H1 (cell line): Measurements from ENCODE around the gene LPO. TPM values are rescaled to one million over a fixed set of nuclear protein-coding genes. Genes with fewer than 3 reads are reported as not detected.

Source experiments
- CTCF ChIA-PET: fragments of 300-600 bp; sonication (Branson Sonifier 250); formaldehyde crosslinking; loops from one replicate; lab custom pipeline; 2021; ENCODE audit not compliant: partially characterized antibody; lab: Charles Lee
- POLR2A ChIA-PET: fragments of 300-600 bp; sonication (Branson Sonifier 250); formaldehyde crosslinking; loops from one replicate; lab custom pipeline; 2021; ENCODE audit warnings: inconsistent platforms; ENCODE audit not compliant: partially characterized antibody; lab: Charles Lee
- DNase-seq, 2 experiments: peaks; one replicate each; pipeline versions ENCODE4 v3.0.0 to v3.0.0-alpha.2; 2010 to 2022; ENCODE audit warnings: low spot score in 2 of 2, low read depth in 1 of 2, mixed read lengths in 1 of 2
- FAIRE-seq: peaks from 2 replicates; lab custom pipeline; 2011; peaks lifted over from hg19 to GRCh38; lab: Jason Lieb, UNC
- H2AFZ ChIP-seq: 2 replicates; pipeline ENCODE4 v1.8.1; 2012; ENCODE audit warnings: low read length, inconsistent platforms
- H2AK5ac ChIP-seq: 2 replicates; pipeline ENCODE4 v1.6.1; 2013; ENCODE audit warnings: low read depth, low read length
- H2BK120ac ChIP-seq: replicated peaks from 2 replicates; pipeline ENCODE3; 2013; ENCODE audit warnings: low read depth, low read length, inconsistent platforms
- H2BK12ac ChIP-seq: 2 replicates; pipeline ENCODE4 v1.6.1; 2013; ENCODE audit warnings: low read depth, low read length
- H2BK15ac ChIP-seq: 2 replicates; pipeline ENCODE4 v1.6.1; 2013; ENCODE audit warnings: low read length
- H2BK20ac ChIP-seq: 2 replicates; pipeline ENCODE4 v1.6.1; 2013; ENCODE audit warnings: low read length
- H2BK5ac ChIP-seq: 2 replicates; pipeline ENCODE4 v1.6.1; 2013; ENCODE audit warnings: low read depth, low read length
- H3K14ac ChIP-seq: 2 replicates; pipeline ENCODE4 v1.6.1; 2013; ENCODE audit warnings: inconsistent platforms; ENCODE audit not compliant: insufficient read length
- H3K18ac ChIP-seq: 2 replicates; pipeline ENCODE4 v1.6.1; 2013; ENCODE audit warnings: low read length; ENCODE audit errors: extremely low read depth
- H3K23ac ChIP-seq: 2 replicates; pipeline ENCODE4 v1.6.1; 2013; ENCODE audit warnings: inconsistent platforms; ENCODE audit not compliant: insufficient read length
- H3K23me2 ChIP-seq: 2 replicates; pipeline ENCODE4 v1.6.1; 2013; ENCODE audit warnings: low read depth, low read length
- H3K27ac ChIP-seq: 2 replicates; pipeline ENCODE4 v1.6.1; 2011; ENCODE audit warnings: low read depth, low read length, inconsistent platforms
- H3K27me3 ChIP-seq, 4 experiments: replicated peaks in 1 of 4; 1 replicate in 1 of 4; 2 replicates in 3 of 4; pipeline versions ENCODE4 v1.6.1 to v1.8.1; 2011 to 2013; ENCODE audit warnings: low read length in 3 of 4, mild to moderate bottlenecking in 3 of 4, inconsistent platforms in 2 of 4, mixed read lengths in 2 of 4, moderate library complexity in 1 of 4; ENCODE audit not compliant: control insufficient read depth in 3 of 4, insufficient read depth in 3 of 4; ENCODE audit errors: extremely low read depth in 1 of 4
- H3K36me3 ChIP-seq, 4 experiments: 2 replicates each; pipeline versions ENCODE4 v1.6.1 to v1.8.1; 2011 to 2013; ENCODE audit warnings: mild to moderate bottlenecking in 4 of 4, low read length in 3 of 4, moderate library complexity in 2 of 4, control low read depth in 1 of 4, inconsistent platforms in 1 of 4; ENCODE audit not compliant: insufficient read depth in 4 of 4, control insufficient read depth in 2 of 4
- H3K4ac ChIP-seq: replicated peaks from 2 replicates; pipeline ENCODE3; 2013; ENCODE audit warnings: low read length, low read depth, mixed read lengths, inconsistent platforms; ENCODE audit not compliant: insufficient read length
- H3K4me1 ChIP-seq, 4 experiments: replicated peaks in 1 of 4; 1 replicate in 1 of 4; 2 replicates in 3 of 4; pipeline versions ENCODE4 v1.6.1 to v1.8.1; 2011 to 2013; ENCODE audit warnings: low read length in 3 of 4, inconsistent platforms in 2 of 4, mixed read lengths in 1 of 4; ENCODE audit not compliant: insufficient read depth in 4 of 4, control insufficient read depth in 3 of 4
- H3K4me2 ChIP-seq, 2 experiments: 2 replicates each; pipeline versions ENCODE4 v1.6.1 to v1.8.1; 2011 to 2013; ENCODE audit warnings: low read depth in 2 of 2, low read length in 2 of 2, control low read depth in 1 of 2, inconsistent platforms in 1 of 2, mild to moderate bottlenecking in 1 of 2; ENCODE audit not compliant: insufficient read depth in 1 of 2
- H3K4me3 ChIP-seq, 4 experiments: fragments of 200-600, 300-600 bp in 1 of 4; sonication (generic), shearing (Covaris generic), sonication (Bioruptor Twin) in 1 of 4; 2 replicates each; pipeline versions ENCODE4 v1.5.1 to v1.8.1; 2011 to 2016; ENCODE audit warnings: low read length in 4 of 4, low read depth in 3 of 4, control low read depth in 2 of 4, inconsistent platforms in 2 of 4, mild to moderate bottlenecking in 2 of 4, mixed read lengths in 1 of 4, moderate library complexity in 1 of 4; ENCODE audit not compliant: insufficient read depth in 2 of 4; ENCODE audit errors: extremely low read depth in 1 of 4
- H3K56ac ChIP-seq: replicated peaks from 2 replicates; pipeline ENCODE3; 2013; ENCODE audit warnings: low read depth, mild to moderate bottlenecking, mixed read lengths, low read length, inconsistent platforms; ENCODE audit not compliant: insufficient read length
- H3K79me1 ChIP-seq: 2 replicates; pipeline ENCODE4 v1.6.1; 2013; ENCODE audit warnings: low read depth, low read length, control low read depth
- H3K79me2 ChIP-seq, 2 experiments: 2 replicates each; pipeline versions ENCODE4 v1.6.1 to v1.8.1; 2012 to 2013; ENCODE audit warnings: low read length in 2 of 2, mild to moderate bottlenecking in 2 of 2, inconsistent platforms in 1 of 2; ENCODE audit not compliant: insufficient read depth in 2 of 2, control insufficient read depth in 1 of 2
- H3K9ac ChIP-seq, 4 experiments: replicated peaks in 1 of 4; 1 replicate in 1 of 4; 2 replicates in 3 of 4; pipeline versions ENCODE4 v1.6.1 to v1.8.1; 2011 to 2013; ENCODE audit warnings: low read depth in 3 of 4, low read length in 3 of 4, control low read depth in 2 of 4, mild to moderate bottlenecking in 2 of 4, moderate library complexity in 2 of 4, inconsistent platforms in 1 of 4; ENCODE audit errors: extremely low read depth in 1 of 4
- H3K9me3 ChIP-seq, 2 experiments: 2 replicates each; pipeline versions ENCODE4 v1.6.1 to v1.8.1; 2012 to 2013; ENCODE audit warnings: mild to moderate bottlenecking in 2 of 2, moderate library complexity in 2 of 2, control low read depth in 1 of 2, inconsistent platforms in 1 of 2, low read depth in 1 of 2, low read length in 1 of 2, mixed read lengths in 1 of 2; ENCODE audit not compliant: insufficient read depth in 2 of 2
- H4K20me1 ChIP-seq, 2 experiments: replicated peaks in 1 of 2; 2 replicates each; pipeline versions ENCODE3 to v1.8.1; 2011 to 2013; ENCODE audit warnings: inconsistent platforms in 2 of 2, low read length in 2 of 2, mild to moderate bottlenecking in 1 of 2; ENCODE audit not compliant: insufficient read depth in 2 of 2, control insufficient read depth in 1 of 2
- H4K5ac ChIP-seq: 2 replicates; pipeline ENCODE4 v1.6.1; 2013; ENCODE audit warnings: low read length, low read depth, mixed read lengths, inconsistent platforms; ENCODE audit not compliant: insufficient read length
- H4K8ac ChIP-seq: 2 replicates; pipeline ENCODE4 v1.8.0; 2013; ENCODE audit warnings: mild to moderate bottlenecking, moderate library complexity, low read length, inconsistent platforms; ENCODE audit not compliant: insufficient read depth; ENCODE audit errors: extremely low read depth
- H4K91ac ChIP-seq: replicated peaks from 2 replicates; pipeline ENCODE3; 2013; ENCODE audit warnings: low read length, mixed read lengths, inconsistent platforms; ENCODE audit not compliant: insufficient read length
- CBX8 ChIP-seq: fragments of 300-800, 300-1000 bp; sonication (generic); IDR thresholded peaks from 2 replicates; pipeline ENCODE4 v1.7.1; 2016; ENCODE audit warnings: low read depth, low read length, borderline replicate concordance
- JUND ChIP-seq: IDR thresholded peaks from 2 replicates; pipeline ENCODE4 v1.6.1; 2011; ENCODE audit warnings: mild to moderate bottlenecking, improper control_type of control experiment, low read length
- NANOG ChIP-seq: IDR thresholded peaks from 2 replicates; pipeline ENCODE4 v1.6.1; 2011; ENCODE audit warnings: low read length, low read depth, mild to moderate bottlenecking, inconsistent platforms; ENCODE audit not compliant: insufficient read depth, poor library complexity, severe bottlenecking
- SIX5 ChIP-seq: IDR thresholded peaks from 2 replicates; pipeline ENCODE4 v1.6.1; 2011; ENCODE audit warnings: mild to moderate bottlenecking, low read depth, low read length
- SP2 ChIP-seq: IDR thresholded peaks from 2 replicates; pipeline ENCODE4 v1.6.1; 2012; ENCODE audit warnings: mild to moderate bottlenecking, low read length, inconsistent platforms
- WGBS, 2 experiments: shearing (Covaris generic) in 1 of 2; methylation state at CpG; one replicate each; pipeline versions ENCODE4 v1.1.6 to v1.1.7; 2013 to 2015; ENCODE audit warnings: low lambda C conversion rate in 2 of 2, mixed read lengths in 2 of 2, inconsistent platforms in 1 of 2, low coverage in 1 of 2, missing lambda C conversion rate in 1 of 2; ENCODE audit not compliant: insufficient replicate concordance in 2 of 2, insufficient coverage in 1 of 2, insufficient read length in 1 of 2; ENCODE audit errors: extremely low coverage in 1 of 2, missing lambda C conversion rate in 1 of 2; 5-methylcytosine and 5-hydroxymethylcytosine counted together
- polyA plus RNA-seq, 7 experiments: library from polyadenylated mRNA; depleted of rRNA in 3 of 7; stranded (reverse) in 5 of 7; unstranded in 2 of 7; fragments of >200 nt in 5 of 7; fragments of 200-250 nt in 2 of 7; gene quantifications; 1 replicate in 5 of 7; 2 replicates in 1 of 7; 4 replicates in 1 of 7; pipeline versions ENCODE4 v1.2.1 to v1.2.3, GENCODE V29; 2011 to 2013; ENCODE audit warnings: missing spikeins in 2 of 7, mixed read lengths in 2 of 7
- total RNA-seq: library from RNA; stranded (reverse); fragmentation: NEBNext Ultra II Directional; extraction: Animal tissue kit (Norgen Biotek cat#: 25700); gene quantifications from 2 replicates; pipeline ENCODE4 v1.2.1, GENCODE V29; 2021

LPO gene
- total and polyA plus RNA-seq, 2 of the 8 experiments (the other 6 are each of a cell fraction or from before 2014, with no cell fraction given), result 0.38 to 0.52 TPM

DNA sequence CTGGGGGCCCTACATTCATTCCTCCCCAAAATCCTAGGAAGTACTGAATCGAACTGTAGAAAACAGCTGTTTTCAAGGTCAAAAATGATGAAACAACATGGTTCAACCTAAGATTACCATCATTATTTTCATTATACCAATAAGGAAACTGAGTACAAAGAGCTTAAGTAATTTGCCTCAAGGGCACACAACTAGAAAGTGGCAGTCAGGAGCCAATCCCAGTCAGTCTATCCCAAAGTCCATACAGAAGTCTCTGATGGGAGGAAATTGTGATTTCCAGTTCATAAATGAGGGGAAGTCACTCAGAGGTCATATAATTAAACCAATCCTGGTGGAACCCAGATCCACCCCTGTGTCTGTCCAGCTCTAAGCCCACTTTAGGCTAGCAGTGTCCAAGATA lies 8.4 kb downstream of the LPO start:
- no peak for DNase-seq
- Histone ChIP-seq H2AFZ (no peak overlapping the region), H2BK12ac (no peak overlapping the region), H3K79me1 (no peaks in the 10 kb centered on the region), H3K4me1 (peaks cover 0 to 8% (median 2%) of the 10 kb centered on the region in 4 experiments; a peak in 5 of 7 replicates), H4K8ac (no peak overlapping the region), H3K56ac (no peak overlapping the region), H3K9ac (no peak overlapping the region), H3K9me3 (peaks cover 8% of the 10 kb centered on the region in 2 experiments; a peak in 3 of 4 replicates), H3K23me2 (peaks cover 5% of the 10 kb centered on the region; the same call in 1 of the 2 replicates), H3K4me2 (no peak overlapping the region), H2BK20ac (no peak overlapping the region), H3K18ac (no peak overlapping the region), H2BK5ac (no peak overlapping the region), H4K20me1 (no peaks in the 10 kb centered on the region), H2BK120ac (no peak overlapping the region), H3K36me3 (no peaks in the 10 kb centered on the region), H3K4ac (no peak overlapping the region), H4K5ac (no peak overlapping the region), H4K91ac (no peak overlapping the region), H2AK5ac (no peak overlapping the region), H3K27me3 (peaks cover 34 to 53% (median 47%) of the 10 kb centered on the region in 4 experiments), H3K14ac (no peak overlapping the region), H3K27ac (no peak overlapping the region), H3K23ac (no peak overlapping the region), H2BK15ac (no peak overlapping the region), H3K4me3 (no peak overlapping the region), H3K79me2 (no peaks in the 10 kb centered on the region)
- ChIA-PET CTCF (interaction anchor here (0.5 to 5.4 kb wide), 8 partner anchors 9 to 169 kb away, joined by 3 to 55 read pairs (median 4); partner anchors contain the start of gene LPO), POLR2A (interaction anchor here (0.5 to 1.8 kb wide), 2 partner anchors 8 to 14 kb away, joined by 3 to 6 read pairs; partner anchors contain the start of gene LPO)
- FAIRE-seq, result no peak
- WGBS, 2 experiments, result 89% methylated on average over 1 of the region's 1 CpG; no CpG with 5 or more reads in 1 of the 2 experiments
- TF ChIP-seq JUND (no peak), SIX5 (no peak), CBX8 (no peak), SP2 (no peak), NANOG (no peak)
